Pulmonary artery endothelial cell (primary cell): ENCODE data around the gene COL4A6. TPM values are rescaled to one million over a fixed set of nuclear protein-coding genes. Genes with fewer than 3 reads are reported as not detected.
"Not testable (repeated sequence)": the region's sequence is repeated elsewhere in the genome, so short reads cannot be mapped to it uniquely, and the experiment has no call there.

Experiments
- DNase-seq: peaks from one replicate; pipeline ENCODE4 v3.0.0-alpha.2; 2011; ENCODE audit warnings: low read depth, low spot score
- total RNA-seq: library from RNA; depleted of rRNA; stranded (reverse); fragments of >200 nt; gene quantifications from 2 replicates; pipeline ENCODE4 v1.2.3, GENCODE V29; 2014

COL4A6 gene
- 1.5 and 2.0 TPM in 2 replicates for total RNA-seq

DNA sequence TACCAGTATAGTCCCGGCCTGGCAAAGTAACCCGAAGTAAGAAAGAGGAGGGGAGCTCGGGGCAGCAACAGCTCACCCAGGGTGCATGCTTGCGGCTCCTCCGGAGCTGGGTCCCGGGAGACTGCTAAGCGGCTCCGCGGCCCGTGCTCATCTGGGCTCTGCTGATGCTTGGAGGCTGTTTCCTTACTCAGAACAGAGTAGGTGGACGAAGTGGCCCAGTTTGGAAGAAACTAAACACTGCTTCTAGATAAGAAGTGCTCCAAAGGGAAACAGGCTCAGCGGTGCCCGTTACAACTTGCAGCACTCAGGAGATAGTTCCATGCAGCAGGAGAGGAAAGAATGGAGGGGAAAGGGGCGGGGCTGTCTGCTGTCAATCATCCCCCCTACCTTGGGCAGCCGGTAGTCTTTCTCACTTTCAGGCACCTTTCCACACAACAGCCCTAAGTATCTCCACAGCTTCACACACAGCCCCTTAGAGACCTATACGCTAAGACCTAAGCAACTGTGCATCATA lies at the start of gene COL4A6:
TSS of gene COL4A6 (minus strand) at position 313 of the 514 bp plus-strand sequence. CDS start at position 87, 226 bp downstream.
- no peak for DNase-seq

DNA sequence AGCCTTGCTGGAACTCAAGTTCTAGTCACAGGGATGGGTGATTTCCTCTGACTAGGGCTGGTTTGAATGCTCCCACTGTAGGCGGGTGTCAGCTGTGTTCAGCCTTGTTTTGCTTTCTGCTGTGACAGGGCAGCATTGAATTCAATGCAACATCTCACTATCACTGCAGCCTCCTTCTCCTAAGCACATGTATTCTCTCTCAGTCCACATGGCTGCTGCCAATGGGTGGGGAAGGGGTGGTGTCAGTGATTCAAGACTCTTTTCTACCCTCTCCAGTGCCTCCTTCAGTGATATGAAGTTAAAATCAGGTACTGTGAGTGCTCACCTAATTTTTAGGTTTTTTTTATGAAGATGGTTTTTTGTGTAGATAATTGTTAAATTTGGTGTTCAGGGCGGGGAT lies 47.7 kb upstream of the COL4A6 start:
- DNase-seq, result no peak

DNA sequence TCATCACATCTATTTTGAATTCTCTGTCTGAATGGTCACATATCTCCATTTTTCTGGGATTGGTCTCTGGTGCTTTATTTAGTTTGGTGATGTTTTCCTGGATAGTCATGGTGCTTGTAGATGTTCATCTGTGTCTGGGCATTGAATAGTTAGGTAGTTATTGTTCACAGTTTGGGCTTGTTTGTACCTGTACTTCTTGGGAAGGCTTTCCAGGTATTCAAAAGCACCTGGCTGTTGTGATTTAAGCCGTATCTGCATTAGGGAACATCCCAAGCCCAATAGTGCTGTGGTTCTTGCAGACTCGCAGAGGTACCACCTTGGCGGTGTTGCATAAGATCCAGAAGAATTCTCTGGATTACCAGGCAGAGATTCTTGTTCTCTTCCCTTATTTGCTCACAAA lies 46.0 kb upstream of the COL4A6 start:
- no peak for DNase-seq

DNA sequence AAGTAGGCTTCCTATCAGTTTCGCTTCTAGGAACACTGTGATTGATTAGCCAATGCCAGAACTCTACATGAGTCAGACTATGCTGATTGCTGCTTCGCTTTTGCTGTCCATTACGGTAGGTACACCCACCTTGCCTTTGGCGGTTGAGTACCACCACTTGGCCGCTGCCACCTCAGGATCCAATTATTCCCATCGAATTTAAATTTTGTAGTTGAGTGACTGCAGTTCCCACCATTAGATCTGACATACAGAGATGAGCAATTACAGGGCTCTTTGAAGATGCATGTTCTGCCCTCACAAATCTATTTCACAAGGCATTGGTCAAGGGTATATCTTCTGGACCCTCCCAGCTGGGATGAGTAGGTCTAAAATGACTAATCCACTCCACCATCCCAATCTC lies 43.3 kb upstream of the COL4A6 start:
- not testable (repeated sequence) for DNase-seq

DNA sequence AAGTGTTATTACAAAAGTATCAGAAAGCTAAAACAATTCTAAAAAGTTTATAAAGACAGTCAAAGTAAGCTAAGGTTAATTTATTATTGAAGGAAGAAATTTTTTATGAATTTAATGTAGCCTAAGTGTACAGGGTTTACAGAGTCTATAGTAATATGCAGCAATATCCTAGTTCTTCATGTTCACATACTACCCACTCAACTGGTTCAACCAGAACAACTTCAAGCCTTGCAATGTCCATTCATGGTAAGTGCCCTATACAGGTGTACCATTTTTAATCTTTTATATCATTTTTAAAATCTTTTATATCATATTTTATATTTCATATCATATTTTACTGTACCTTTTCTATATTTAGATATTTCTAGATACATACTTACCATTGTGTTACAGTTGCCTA lies 35.8 kb upstream of the COL4A6 start:
- no peak for DNase-seq

DNA sequence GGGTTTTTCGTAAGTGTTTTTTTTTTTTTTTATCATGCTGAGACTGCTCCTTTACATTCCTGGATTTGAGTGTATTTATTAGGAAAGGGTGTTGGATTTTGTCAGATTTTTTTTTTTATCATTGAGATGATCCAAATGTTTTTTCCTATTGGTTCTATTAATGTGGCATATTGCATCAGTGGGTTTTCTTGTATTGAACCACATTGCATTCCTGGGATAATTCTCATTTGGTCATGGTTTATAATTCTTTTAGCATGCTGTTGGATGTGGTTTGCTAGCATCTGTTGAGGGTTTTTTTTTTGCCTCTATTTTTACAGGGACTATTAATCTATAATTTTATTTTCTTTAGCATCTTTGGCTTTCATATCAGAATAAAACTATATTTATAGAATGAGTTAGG lies 30.3 kb upstream of the COL4A6 start:
- no peak for DNase-seq

DNA sequence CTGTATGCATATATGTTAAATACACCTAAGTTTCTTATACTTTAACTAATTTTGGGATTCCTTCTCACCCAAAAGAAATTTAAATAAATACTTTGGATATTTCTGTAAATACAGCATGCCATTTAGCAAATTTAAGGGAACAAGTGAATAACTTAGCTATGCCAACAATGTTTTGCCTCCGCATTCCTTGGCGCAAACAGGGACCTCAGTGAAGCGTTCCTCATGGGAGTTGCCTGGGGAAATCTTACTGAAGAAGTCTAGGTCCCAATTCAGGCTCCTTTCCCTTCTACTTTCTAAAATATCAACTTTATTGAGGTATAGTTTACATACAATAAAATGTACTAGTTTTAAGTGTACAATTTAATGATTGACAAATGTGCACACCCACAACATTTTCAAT lies 26.4 kb upstream of the COL4A6 start:
- no peak for DNase-seq

DNA sequence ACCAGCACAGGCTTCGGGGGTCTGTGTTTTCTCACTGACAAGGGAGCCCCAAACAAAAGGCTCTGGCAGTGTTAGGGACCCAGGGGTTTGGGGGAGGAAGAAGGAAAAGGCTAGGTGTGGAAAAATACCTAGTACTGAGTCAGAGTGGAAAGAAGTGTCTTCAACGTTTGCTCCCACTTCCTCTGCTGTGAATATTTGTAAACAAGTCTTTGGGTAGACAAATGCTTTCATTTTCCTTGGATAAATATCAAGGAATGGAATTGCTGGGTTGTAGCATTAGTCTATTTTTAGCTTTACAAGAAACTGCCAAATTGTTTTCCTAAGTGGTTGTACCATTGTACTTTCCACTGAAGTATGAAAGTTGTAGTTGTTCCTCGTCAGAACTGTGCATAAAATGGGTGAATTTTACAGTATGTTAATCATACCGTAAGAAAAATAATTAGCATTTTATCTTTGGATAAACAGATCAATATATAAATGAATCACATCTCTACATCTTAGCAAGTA lies 18.8 kb upstream of the COL4A6 start:
- DNase-seq, result no peak

DNA sequence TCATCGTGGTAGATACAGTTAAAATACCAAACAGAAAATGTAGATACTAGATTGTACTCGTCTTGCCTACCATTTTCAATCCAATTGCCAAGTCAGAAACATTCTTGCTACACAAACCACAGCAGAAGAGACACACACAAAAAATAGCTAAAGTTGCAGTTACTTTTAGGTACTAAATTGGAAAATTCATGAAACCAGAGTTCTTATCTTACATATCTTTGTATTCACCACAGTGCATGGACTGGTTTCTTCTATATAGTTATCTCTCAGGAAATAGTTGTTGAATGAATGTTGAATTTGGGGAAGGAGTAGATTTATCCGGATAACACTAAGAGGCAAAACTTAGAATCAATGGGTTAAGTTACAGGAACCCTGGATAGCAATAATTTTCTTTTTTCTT lies 15.6 kb upstream of the COL4A6 start:
- DNase-seq, result no peak

DNA sequence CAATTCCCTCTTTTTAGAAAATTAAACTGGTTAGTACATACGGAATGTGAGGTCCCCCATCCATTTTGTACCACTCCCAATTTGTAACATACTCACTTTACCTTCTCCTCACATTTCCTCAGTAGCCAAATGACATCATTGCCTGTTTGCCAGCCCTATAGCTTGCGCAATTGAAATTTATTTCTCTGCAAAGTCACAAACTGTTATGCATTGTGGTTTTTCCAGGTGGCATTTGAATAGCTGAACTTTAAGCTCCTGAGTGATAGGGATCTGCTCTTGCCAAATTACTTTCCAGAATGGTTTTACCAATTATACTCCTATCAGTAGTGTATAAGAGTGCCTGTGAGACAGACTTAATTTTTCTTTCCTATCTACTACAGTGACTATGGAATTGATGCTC lies 9.1 kb upstream of the COL4A6 start:
- DNase-seq, result no peak

DNA sequence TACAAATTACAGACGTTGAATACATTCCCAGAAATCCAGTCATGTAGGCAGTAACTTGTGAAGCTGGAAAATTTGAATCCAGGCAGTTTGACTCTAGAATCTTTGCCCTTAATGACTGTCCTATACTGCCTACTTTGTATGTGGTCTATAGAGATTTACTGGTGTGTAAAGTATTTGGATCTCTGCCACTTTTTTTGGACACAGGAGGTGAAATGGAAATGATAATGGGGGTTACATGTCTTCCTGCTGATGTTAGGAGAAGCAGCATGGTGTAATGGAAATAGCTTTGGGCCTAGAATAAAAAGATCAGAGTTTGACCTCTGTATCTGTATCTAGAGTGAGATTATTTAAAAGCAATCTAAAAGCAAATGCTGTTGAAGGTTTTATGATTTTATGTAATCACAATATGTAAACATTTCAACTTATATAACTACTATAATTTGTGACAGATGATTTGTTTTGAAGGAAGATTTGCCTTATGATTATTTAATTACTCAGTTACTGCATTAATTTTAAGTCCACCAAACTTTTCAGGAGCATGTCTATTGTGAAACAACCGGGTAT lies 4.8 kb upstream of the COL4A6 start:
- DNase-seq, result no peak

DNA sequence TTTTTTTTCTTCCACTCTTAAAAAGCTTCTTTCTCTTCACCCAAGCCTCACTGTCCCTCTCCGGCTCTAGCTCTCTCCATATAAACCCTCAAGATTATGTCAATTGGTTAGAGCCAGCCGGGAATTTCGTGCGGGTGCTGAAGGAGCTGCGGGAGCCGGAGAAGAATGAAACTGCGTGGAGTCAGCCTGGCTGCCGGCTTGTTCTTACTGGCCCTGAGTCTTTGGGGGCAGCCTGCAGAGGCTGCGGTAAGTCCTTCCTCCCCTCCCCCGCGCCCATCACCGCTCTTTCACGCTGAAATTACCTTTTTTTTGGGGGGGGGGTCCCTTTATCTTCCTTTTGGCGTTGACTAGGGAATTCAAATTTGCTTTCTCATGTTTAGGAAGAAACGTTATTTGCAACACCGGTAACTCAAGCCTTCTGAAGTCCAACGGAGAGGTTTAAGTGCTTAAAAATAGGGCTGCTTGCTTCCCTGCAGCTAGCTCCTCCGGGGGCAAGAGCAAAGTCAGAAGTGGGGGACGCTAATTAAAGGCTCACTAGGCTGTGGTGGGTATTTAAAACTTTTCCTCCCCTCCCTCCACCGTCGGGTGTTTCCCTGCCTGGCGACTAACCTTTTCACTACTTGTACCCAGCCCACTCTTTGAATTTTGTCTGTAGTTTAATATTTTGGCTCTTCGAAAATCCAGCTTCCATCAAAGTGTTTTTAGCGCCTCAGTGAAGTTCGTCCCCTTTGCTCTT lies 1.9 kb upstream of the COL4A6 start:
- DNase-seq, result no peak

DNA sequence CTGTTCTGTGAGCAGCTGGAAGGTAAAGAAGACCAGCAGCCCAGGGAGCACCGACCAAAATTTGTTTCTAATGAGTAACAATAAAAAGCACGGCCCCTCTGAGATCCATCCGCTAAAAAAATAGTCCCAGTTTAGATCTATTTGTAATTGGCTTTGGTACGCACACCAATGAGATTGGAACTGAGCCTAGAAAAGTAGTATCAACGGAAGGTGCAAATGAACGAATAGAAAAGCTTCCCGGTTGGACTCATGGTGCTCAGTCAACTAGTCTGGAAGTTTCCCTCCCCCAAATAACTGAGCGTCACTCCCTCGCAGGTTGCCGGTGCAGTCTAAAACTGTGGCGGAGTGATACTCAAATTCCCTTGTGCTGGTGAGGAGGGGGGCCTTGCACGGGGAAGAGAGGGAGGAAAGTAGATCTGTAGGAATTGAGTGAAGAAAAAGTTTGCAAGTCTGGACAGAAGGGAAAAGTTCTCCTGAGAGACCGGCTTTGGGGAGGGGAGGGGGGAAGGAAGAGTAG lies 1.3 kb upstream of the COL4A6 start, which contains the start of gene COL4A5:
TSS of gene COL4A5 (plus strand) at position 413 of the 517 bp plus-strand sequence. CDS start 288 bp downstream, outside the sequence.
- peak; percentile 40 for DNase-seq

DNA sequence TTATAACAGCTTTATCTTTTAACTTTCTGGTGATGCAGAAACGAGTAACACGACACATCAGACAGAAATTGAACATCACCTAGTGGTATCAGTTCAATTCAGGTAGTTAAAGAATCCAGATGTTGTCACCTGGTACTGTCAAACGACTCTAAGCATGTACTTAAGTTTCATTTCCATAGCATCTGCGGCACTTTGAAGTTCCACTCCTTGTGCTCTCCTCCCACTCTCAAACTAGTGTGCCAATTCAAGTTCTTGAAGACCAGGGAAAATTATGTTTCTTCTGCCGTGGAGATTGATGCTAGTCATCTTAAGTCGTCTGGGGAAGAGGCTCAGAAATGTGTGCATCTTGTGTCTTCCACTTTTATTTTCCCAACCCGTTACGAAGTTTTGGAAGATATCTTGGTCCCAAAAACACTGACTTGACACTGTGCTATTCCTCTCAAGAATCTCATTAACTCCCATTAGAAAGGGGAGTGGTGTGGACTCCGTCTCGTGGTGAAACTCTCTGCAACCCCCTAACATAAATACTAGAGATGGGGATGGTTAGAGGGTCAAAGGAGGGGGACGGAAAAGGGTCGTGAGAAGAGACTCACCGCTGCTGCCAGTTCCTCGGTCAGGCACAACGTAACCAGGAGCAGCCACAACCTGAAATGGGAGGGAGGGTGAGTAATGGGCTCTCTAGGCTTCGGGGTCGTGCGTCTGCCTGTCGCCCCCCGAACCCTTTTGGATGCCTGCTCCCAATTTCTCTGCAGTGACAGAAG lies 693 bp downstream of the COL4A6 start:
- no peak for DNase-seq

DNA sequence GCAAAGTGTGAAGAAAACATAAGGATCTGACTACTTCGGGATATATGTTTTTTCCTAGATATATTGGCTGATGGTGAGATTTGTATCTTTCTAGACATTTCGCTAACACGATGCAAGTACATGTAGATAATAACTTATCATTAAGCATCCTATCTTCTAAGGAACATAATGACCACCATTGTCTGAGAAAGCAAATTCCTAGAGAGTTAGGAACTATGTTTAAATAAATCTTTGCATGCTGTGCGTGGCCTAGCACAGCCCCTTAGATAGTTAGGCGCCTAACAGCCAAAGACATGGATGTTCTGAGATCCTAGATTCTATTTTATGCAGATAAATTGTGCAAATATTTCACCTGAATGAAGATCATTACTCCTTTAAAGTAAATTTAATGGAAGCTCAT lies 3.0 kb downstream of the COL4A6 start:
- no peak for DNase-seq

DNA sequence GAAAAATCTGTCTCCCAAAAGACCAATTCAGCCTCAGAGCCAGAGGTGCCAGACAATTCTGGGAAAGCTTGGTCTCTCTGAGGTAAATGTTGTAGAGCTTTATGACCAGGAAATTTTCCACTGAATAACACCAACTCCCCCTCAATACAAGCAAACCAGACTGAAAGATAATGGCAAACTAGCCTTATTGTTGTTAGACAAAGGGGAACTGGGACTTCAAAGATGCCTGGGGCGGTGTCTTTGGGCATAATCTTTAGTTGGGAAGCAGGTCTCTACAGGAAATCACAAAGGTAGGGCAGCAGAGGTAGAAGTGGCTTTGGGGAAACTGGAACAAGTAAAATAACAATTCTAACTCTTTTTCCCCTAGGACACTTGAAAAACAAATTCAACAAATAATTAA lies 12.0 kb downstream of the COL4A6 start:
- no peak for DNase-seq

DNA sequence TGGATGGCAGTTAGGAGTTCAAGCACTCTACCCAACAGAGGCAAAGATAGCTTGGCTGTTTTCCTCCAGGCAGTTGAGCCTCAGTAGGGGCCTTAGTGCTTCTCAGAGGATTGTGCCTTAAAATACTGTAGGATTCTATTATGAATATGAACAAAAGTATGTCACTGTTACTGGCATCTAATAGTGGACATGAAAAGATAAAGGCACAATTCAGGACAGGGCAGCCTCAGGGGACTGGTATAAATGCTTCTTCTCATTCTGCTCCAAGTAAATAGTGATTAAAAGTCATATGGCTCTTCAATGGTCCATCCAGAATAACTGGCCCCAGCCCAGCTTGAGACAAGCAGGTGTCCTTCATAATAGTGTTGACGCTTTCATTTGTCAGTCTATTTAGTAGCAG lies 17.7 kb downstream of the COL4A6 start:
- DNase-seq, result no peak

DNA sequence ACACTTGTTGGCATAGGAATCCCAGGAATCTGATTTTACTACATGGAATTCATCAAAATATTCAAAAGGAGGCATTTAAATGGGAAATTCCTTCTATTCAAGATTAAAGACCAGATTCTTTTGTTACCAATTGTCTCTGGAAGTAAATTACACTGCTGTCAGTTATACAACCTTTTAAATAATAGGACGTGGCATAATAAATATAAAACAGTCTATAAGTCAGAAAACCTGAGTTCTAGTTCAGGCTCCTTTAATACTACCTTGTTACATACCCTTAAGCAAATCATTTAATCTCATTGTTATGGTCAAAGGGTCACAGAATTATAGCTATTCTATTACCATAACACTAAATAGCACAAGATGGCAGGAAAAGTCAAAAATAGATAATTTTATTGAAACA lies 18.8 kb downstream of the COL4A6 start:
- no peak for DNase-seq

DNA sequence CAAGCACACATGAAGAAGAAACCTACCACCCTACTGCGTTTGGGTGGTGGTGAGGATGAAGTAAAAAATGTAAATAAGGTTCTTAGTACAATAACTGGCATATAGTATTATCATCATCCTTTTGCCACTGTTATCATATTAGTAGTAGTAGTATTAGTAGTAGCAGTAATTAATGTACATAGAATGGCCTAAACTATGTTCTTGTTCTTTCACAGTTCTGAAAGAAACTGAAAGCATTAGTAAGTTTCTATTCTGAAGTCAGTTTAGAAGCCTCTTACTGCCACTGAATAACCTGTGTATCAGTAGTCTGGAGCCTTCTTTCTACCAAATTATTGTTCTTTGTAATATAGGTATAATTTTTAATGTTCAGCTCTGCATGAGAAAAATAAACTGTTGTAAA lies 21.0 kb downstream of the COL4A6 start:
- DNase-seq, result no peak

DNA sequence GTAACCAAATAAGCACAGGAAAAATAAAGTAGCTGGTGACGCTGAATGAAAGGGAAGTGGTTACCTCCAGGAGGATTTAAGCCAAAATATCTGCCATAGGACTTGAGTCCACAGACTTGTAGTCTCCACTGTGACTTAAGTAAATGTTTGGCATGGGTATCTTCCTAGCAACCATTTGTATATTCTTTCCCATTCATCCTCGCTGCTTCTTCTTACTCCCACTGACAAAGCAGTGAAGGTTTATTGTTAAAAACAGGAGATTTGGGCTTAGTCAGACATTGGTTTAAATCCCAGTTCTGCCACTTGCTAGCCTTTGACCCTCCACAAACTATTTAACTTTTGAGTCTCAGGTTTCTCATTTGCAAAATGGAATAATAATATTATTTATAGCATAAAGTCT lies 22.3 kb downstream of the COL4A6 start:
- DNase-seq, result no peak

DNA sequence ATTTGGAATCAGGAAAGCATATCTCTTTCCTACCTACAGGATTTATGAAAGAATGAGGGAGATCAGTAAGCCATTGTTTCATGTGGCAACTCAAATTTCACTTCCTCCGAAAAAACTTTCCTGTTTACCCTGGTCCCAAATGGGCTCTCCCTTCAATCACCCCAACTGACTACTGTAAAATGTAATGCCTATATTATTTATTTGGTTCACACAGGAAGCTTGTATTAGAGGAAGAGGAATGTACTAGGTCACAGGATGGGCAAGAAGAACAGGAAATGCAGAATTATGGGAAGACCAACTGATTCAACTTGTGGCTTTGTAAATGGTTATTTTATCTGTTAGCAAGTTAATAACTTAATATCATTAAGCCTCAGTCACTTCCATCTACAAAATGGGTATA lies 23.1 kb downstream of the COL4A6 start:
- no peak for DNase-seq

DNA sequence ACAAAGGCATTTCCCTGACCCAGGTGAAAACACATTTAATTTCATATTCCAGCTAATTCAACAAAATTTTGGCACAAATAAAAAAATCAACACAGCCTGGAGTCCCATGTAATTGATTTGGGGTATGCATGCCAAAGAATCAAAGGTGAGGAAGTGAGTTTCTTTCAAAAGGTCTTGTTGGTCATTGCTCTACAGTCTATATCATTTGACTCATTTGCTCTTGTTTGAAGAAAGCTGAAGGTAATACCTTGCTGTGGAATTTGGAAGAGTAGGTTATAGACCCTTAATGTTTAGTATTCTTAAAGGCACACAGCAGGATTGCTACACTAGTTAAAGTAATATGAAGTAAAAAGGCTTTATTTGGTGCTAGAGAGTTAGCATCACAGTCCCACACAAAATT lies 25.4 kb downstream of the COL4A6 start:
- no peak for DNase-seq
